SK-N-SH (cell line): ENCODE measurements around the gene PLCG1.

Source experiments
- ELF1 ChIP-seq: IDR thresholded peaks from 2 replicates; pipeline ENCODE4 v1.4.0; 2012
- EP300 ChIP-seq, 2 experiments: IDR thresholded peaks; 2 replicates each; pipeline versions ENCODE4 v1.4.0 to v1.6.1; 2012; ENCODE audit warnings: borderline replicate concordance in 1 of 2, low read depth in 1 of 2, low read length in 1 of 2
- GABPA ChIP-seq: IDR thresholded peaks from 2 replicates; pipeline ENCODE4 v1.4.0; 2012; ENCODE audit warnings: low read depth, mild to moderate bottlenecking
- NRF1 ChIP-seq: IDR thresholded peaks from 2 replicates; pipeline ENCODE4 v1.6.1; 2012; ENCODE audit warnings: low read depth, mild to moderate bottlenecking, low read length
- POLR2AphosphoS5 ChIP-seq: IDR thresholded peaks from 2 replicates; pipeline ENCODE4 v1.6.1; 2012; ENCODE audit warnings: low read depth, low read length
- RAD21 ChIP-seq: IDR thresholded peaks from 2 replicates; pipeline ENCODE4 v1.6.1; 2012; ENCODE audit warnings: mild to moderate bottlenecking, low read length
- TF ChIP-seq, protein P1 (sequence below): fragments of 200-600 bp; sonication (generic); IDR thresholded peaks from 2 replicates; pipeline ENCODE4 v1.6.1; 2017; ENCODE audit warnings: antibody characterized with exemption, mild to moderate bottlenecking, moderate library complexity

DNA sequence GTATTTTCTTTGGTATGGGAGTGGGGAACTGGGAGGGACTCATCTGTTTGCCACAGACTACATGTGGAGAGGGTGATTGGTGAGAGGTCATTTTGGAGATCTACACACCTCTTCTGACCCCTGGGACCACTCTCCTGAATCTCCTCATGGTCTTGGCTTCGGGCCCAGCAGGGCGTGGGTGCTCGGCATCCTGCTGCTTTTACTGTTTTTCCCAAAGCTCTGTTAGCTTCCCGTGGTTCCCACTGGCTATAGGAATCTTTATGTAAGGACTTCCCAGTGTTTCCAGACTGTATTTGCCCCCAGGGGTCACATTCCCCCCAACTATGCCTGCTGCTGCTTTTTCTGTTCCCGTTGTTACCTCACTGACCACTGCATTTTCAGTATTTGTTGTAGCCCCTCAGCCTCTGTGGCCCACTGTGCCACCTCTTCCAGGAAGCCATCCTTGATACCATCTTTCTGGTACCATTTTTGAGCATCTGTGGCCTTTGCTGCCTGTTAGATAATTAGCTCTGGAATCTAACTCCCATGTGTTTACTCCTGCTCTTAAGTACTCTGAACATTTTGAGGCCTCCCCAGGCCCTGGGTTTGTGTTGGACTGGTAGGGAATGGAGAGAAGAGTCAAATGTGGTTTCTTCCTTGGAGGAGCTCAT is 14.9 kb downstream of the PLCG1 start:
- no peak for TF ChIP-seq RAD21
- TF ChIP-seq NRF1: no peak
- TF ChIP-seq, protein P1, sequence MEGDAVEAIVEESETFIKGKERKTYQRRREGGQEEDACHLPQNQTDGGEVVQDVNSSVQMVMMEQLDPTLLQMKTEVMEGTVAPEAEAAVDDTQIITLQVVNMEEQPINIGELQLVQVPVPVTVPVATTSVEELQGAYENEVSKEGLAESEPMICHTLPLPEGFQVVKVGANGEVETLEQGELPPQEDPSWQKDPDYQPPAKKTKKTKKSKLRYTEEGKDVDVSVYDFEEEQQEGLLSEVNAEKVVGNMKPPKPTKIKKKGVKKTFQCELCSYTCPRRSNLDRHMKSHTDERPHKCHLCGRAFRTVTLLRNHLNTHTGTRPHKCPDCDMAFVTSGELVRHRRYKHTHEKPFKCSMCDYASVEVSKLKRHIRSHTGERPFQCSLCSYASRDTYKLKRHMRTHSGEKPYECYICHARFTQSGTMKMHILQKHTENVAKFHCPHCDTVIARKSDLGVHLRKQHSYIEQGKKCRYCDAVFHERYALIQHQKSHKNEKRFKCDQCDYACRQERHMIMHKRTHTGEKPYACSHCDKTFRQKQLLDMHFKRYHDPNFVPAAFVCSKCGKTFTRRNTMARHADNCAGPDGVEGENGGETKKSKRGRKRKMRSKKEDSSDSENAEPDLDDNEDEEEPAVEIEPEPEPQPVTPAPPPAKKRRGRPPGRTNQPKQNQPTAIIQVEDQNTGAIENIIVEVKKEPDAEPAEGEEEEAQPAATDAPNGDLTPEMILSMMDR: no peak
- no peak for TF ChIP-seq EP300 (IDR thresholded peaks at IDR 0.05; ENCODE audit: borderline replicate concordance in 1 of 2, low read depth in 1 of 2, low read length in 1 of 2)
- no peak for TF ChIP-seq GABPA
- no peak for TF ChIP-seq POLR2AphosphoS5
- TF ChIP-seq ELF1: no peak
